HG02938 (cell line): ENCODE results near the gene THTPA.

Experiments used
- ATAC-seq: cut with Tn5 transposase; IDR thresholded peaks from one replicate; pipeline ENCODE4 v1.9.1; 2021; ENCODE audit warnings: mild to moderate bottlenecking, moderate library complexity; ENCODE audit not compliant: unreplicated experiment

Gene THTPA, protein sequence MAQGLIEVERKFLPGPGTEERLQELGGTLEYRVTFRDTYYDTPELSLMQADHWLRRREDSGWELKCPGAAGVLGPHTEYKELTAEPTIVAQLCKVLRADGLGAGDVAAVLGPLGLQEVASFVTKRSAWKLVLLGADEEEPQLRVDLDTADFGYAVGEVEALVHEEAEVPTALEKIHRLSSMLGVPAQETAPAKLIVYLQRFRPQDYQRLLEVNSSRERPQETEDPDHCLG

DNA sequence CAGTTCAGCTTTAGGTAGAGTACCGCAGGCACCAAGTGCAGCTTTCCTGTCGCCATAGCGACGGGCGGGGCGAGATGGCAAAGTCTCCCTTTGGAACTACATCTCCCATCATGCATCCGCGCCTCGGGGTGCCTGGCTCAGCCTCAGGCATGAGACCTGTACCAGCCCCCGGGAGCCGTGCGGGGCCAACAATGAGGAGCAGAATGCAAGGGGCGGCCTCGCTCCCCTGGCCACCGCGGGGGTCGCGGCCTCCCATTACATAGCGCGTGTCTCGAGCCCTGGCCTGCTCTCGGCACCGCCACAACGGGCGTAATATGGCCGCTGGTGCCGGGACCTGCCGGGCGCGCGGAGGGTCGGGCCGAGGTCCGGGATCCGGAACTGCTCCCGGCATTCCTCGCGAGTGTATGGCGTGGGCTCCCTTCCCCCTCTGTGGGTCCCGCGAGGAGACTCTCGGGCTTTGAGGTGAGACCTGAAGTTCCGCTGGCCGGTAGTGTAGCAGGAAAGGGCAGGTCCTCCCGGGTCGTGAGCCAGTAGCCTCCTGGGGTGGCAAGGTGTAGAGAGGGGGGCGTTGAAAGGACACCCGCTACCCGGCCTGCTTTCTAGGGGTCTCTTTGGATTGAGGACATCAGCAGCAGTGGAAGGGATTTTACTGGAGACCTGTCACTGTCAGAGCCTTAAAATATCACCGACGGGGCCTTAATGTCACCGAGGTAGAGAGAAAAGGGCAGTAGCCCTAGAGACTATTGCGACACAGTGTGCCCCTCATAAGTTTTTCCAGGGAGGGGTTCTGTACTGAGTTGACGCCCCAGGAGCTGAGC lies at the start of gene THTPA:
Gene THTPA, plus strand, starts transcription at position 390 of the 818 bp plus-strand sequence. CDS start 487 bp downstream, outside the sequence.
- ATAC-seq = peak; percentile 79

DNA sequence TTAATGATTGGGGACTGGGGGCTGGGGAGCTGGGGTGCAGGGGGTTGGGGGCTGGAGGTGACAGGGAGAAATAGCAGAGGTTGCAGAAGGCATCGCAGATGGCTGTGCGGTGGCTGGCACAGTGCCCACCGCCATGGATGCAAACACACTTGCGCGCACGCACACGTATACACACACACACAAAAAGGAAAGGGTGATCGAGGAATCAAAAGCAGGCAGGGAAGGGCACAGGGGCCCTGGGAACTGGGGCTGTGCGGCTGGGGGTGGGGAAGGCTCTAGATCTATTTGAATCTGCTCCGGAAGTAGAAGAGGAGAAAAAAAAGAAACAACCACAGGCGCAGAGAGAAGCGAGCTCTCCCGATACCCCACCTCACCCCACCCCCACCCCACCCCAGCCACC lies 43.9 kb upstream of the THTPA start:
- ATAC-seq = no peak

DNA sequence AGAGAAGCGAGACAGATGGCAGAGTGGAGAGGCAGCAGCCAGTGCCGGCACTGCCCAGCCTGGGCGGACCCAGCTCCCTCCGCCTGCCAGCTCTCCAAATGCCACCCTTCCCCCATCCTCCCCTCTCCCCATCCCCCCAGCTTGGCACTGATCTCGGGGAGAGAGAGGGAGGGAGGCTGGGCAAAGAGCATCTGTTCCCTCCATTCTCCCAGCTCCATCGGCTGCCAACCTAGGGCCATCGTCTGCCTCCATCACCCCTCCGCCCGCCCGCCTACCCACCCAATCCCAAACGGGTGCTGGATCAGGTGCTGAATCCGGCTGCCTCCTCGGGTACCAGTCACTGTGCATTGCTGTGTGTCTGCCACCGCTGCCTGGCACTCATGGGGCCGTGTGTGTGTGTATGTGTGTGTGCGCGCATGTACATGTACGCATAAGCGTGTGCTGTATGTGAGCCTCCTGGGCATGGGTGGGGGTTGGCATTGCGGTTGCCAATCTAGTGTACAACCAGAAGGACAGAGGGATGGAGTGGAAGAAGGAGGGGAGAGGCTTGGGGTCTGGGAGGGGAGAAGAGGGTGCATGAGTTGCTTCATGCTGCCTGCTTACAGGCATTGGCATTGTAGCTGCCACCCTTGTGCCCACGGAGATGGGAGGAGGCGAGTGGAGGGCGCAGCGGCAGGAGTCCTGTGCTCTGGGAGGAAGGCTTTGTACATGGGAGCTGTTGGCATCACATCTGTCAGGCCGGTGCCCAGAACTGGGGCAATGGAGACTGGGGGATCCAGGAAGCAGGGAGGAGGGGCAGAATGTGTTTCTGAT lies 42.9 kb upstream of the THTPA start:
- ATAC-seq = no peak

DNA sequence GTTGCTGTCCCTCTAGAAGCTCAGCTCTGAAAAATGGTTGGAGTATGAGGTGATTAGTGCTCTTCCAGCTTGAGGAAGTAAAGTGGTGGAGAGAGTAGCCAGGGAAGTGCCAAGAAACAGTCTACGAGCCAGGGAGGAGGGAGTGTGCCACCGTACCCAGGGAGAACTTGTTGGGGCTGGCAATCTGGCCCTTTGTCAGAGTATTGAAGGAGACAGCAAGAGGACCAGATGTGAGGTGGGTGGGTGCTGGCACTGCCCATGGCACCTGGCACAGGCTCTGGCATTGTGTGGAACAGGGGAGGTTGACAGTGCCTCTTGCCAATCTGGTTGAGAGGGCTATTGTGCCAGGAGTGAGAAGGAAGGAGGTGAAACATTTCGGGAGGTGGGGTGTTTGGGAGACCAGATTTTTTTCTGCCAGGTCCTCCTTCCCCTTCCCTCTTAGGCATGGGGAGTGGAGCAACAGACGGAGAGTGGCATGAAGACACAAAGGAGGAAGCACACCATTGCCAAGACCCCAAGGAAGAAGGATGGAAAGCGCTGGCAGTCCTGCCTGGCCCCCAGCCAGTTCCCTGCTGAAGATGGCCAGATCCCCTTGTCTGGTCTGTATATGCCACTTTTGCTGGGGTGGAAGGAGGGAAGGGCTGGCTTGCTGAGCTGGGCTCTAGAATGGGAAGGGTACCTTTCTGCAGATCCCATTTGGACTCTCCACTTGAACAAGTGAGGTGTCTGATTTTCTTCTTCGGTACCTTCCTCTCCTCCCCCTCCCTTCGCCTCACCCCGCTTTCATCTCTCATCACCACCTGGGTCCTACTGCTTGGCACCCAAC lies 42.0 kb upstream of the THTPA start:
- ATAC-seq = no peak

DNA sequence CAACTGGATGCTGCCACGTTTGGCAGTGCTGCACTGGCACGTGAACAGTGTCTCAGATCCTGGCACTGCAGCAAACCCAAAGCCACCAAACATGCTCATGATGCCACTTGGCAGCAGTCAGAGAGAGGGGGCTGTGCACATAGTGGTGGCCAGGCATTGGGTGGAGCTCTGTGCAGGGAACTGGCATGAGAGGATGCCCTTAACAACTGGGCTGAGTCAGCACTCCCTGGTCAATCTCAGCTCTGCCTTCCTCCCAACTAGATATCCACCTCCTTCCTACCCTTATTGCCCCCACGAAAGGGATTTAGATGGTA lies 41.5 kb upstream of the THTPA start:
- ATAC-seq = no peak

DNA sequence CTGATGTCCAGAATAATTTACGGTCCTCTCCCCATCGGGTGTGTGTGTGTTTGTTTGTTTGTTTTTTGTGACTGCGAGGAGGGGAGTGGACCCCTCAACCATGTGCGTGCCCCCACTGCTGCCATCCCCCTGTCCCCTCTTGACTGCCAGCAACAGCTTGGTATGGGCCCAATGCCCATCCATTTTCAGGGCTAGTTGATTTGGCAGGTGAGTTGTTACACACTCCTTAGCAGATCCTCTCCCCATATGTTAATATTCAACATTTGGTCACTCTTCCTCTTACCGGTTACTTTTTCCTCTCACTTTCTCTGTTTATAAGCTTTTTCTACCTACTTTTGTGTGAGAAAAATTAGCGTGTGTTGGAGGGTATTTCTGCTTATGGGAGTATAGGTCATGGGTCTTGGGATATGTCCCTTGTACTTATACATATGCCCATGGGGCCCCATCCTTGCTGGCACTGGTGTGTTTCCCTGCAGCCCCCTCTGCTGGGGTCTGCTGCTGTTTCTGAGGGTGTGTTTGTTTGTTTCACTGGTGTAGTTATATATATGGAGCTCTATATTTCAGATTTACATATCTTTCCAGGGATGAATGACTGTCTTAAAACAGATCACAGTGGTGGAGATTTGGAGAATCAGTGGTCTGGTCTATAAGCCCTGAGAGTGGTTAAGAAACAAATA lies 38.3 kb upstream of the THTPA start:
- no peak for ATAC-seq

DNA sequence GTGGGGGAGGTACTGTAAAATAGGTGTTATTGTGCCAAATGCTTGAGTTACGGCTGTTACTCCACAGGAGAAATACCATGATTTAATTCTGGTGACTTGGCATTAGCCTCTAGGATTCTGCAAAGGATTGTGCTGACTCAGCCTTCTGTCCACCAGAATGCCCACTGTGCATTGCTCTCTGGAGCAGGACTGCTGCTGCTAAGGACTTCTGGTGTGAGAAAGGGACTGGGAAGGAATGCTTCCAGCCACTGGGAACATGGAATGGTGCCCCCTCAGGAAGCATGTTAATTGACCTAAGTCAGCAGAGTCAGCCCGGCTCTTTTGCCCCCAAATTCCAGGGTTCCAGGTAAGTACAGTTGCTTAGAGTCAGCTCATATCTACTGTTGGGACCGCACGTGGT lies 37.4 kb upstream of the THTPA start:
- ATAC-seq = no peak

DNA sequence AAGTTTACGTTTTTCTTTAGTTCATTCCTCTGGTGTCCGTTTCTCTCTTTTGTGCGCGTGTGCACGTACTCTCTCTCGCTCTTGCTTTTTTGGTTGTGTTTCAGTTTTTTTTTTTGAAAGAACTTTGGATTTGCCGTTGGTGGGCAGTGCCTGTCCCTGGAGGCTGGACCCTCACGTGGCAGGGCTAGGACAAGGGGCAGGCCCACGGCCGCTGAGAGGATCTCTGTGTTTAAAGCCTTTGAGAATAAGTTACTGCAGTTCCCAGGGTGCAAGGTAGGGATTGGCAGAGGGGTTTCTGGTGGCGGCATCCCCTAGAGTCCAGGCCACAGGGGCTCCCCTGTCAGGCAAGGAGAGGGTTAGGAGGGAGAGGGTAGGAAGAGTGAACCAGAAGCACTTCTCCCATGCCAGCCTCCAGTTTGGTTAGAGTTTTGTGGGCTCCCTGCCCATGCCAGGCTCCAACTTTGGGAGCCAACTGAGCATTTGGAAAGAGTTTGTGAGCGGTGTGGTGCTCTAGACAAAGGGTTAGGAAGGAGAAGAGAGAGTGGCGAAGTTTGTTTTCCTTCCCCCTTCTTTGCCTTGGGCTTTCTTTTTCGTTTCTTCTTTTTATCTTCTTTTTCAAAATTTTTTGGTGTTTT lies 35.1 kb upstream of the THTPA start:
- ATAC-seq = no peak

DNA sequence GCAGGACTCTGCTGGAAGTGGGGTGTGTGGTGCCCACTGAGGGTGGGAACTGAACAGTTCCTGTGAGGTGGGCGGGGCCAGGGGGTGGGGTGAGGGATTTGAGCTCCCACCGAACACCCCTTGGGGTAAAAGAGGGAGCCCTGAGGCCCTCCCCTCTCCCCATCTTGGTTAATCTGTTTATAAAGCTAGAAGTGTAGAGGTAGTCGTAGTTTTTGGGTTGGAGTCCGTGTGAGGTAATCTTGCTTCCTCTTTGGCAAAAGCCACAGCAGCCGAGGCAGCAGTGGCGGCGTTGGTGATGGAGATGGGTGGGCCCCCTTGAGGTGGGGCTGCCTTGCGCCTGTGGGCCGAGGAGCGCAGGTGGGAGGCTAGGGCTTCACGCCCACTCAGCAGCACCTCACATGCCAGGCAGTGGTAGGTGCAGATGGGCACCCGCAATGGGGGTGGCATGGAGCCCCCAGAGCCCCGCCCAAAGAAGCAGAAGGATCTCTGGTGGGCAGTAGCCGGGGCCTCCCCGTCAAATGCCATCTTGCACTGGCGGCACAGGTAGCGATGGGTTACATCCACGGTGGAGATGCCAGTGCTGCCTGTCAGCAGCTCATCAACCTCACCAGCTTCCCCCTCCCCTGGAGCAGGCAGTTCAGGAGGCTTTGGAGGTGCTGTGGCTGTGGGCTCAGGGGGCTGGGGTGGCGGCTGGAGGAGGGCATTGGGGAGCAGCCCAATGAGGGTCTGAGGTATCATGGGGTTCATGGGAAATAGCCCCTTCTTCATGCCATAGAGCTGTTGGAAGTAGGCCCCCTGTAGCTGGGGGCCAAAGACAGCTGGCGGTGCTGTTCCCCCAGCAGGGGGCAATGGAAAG lies 34.1 kb upstream of the THTPA start:
- no peak for ATAC-seq

DNA sequence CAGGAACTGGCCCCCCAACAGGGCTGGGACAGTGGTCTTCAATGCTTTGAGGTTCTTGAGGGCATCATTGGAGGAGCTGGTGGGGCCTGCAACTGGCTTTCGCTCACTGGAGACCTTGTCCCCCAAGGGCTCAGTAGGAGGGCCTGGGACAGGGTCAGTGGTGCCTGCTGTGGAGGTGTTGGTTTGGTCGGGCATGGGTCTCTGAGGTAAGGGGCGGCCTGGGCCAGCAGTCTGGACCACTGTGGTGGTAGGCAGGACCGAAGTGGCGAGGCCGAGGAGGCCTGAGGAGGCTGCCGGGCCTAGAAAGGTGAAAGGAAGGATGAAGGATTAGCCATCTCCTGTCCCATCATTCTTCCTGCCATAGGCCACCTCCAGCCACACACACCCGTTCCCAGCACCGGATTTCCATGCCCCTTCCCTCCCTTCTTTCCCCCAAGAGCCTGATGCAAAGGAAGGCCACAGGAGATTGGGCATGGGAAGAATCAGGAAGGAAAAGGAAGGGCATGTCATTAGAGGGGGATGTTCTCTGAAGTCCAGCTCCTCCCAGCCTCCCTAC lies 33.4 kb upstream of the THTPA start:
- ATAC-seq = no peak

DNA sequence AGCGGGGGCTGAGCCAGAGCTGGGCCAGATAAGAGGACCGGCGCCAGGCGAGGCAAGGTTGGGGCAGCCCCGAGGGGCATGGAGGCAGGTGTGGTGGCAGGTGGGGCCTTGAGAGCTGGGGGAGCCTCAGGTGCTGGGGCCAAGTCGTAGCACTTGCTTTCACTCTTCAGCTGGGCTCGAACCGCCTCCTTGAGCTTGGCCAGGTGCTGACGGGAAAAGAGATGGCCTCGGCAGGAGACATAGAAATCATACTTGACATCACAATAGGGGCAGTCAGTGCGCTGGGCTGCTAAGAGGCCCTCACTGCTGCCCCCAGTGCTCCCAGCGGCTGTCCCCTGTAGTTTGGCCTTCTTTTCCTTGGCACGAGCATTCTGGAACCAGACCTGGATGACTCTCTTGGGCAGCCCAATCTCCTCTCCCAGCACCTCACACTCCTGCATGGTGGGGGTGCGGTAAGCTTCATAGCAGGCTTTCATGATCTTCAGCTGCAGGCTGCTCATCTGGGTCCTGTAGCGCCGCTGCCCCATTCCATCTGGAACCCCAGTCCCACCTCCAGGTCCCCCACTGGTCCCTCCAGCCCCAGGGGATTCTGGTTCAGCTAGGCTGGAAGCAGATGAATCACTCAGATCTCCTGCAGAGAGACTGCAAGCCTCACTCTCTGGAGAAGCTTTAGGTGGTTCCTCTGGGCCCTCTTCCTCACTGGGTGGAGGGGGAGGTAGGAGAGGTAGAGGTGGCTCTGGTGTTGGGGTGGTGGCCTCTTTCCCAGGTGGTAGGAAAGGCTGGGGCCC lies 32.6 kb upstream of the THTPA start:
- no peak for ATAC-seq

DNA sequence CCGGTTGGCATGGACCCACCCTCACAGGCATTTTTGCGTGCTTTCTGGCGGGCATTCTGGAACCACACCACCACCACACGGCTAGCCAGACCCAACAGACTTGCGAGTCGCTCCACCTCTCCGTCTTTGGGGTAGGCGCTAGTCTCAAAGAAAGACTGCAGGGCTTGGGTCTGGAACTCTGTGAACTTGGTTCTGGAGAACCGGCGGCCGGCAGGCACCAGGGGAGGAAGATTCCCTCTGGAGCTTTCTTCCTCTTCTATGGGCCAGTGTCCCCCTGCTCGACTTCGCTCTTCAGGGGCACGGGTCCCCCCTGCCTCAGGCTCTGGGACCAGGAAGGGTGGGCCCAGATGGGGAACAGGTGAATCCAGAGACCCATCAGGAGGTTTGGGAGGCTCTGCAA lies 31.1 kb upstream of the THTPA start:
- ATAC-seq = no peak

DNA sequence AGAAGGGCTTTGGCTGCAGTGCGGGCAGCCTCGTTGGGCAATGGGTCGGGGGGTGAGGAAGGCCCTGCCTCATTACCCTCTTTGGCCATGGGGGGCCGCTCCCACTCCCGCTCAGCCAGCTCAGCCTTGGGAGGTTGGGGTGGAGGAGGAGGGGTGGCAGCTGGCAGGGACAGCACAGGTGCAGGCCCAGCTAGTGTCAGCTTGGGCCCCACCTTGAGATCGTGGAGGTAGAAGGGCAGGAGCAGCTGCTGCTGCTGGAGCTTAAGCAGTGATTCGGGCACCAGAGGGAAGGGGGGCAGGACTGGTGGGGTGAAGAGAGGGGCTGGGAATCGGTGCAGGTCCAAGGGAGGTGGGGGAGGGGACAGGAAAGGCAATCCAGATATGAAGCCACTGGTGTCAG lies 30.5 kb upstream of the THTPA start:
- ATAC-seq = no peak

DNA sequence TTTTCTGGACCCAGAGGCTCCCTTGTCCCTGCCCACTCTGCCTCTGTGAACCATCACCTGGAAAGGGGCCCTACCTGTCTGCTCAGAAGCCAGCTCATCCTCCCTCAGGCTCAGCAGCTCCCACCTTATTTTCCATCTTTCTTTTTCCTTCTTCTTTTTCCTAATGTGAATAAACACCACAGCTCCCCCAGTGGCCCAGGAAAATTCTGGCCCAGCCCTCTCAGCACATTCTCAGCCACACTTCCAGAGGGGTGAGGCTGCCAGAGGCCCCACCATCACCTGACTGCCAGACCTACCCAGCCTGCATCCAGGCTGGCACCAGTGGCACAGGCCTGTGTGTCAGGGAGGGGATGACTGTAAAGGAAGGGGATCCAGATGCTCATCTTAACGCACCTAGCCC lies 27.5 kb upstream of the THTPA start:
- no peak for ATAC-seq

DNA sequence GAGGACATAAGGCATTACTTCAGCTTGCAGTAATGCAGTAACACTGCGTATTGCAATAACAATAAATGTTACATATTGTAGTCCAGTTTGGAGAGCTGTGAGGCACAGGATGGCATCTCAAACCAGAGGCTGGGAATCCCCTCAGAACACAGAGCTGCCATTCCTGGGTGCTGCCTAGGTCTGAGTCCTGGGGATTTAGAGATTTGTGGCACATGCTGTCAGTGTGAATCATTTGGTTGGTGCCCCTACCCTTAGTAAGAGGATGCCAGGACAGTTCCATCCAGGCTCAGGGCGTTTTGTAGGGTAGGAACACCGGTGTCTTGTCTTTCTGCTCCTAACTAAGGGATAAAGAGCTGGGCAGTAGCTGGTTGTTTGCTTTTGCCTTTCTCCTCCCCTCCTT lies 27.1 kb upstream of the THTPA start:
- no peak for ATAC-seq

DNA sequence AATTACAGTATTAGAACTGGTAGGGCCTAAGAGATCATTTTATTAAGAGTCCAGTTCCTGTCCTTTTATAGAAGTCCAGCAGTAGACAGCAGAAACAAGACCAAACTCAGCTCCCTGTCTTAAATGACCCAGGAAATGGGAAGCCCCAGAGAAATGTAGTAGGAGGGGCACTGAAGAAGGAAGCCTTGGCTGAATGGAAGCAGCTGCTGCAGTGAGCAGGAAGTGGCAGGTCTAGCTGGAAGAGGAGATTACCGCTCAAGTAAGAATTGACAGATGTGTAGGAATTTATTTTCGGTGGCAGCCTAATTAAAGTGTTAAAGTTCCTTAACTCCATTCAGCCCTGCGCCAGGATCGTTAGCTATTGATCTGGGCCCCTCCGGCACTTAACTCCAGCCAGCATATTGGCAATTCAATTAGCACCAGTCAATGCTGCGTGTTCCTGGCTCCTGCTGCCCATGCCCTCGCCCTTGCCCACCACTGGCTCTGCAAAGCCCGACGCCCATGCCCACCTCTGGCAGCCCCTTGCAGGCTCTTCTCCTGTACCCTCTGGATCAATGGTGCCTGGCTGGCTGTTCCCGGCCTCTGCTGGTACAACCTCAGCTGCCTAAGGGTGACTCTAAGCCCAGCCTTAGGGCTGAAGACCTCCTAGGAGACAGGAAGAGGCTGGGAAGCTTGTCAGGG lies 25.6 kb upstream of the THTPA start:
- no peak for ATAC-seq

DNA sequence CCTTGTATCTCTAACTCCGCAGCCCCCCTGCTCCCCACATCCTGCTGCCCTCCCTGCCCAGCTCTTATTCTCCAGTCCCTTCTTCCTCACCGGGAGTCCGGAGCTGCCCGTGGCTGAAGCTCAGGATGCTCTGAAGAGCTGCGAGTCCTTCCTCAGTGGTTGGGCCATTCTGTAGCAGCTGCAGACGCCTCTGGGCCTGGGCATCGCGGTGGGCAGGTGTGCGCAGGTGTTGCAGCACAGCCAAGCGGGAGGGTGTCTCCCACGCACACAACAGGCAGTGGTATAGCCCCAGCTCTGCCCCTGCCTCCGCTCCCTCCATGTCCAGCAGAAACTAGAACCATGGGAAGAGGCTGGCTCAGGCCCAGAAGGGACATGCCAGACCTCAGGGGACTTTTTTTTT lies 24.7 kb upstream of the THTPA start:
- no peak for ATAC-seq
